HEK293 (cell line): Measurements from ENCODE around the gene FES.
A peak's percentile ranks its signal among the peaks of the same experiment; 100 is the strongest.

Experiments used
- CTCF ChIA-PET: fragments of 350-600 bp; formaldehyde crosslinking; extraction: SDS; loops from one replicate; lab custom pipeline; 2021; ENCODE audit warnings: antibody characterized with exemption; lab: Yijun Ruan, JAX
- POLR2A ChIA-PET: fragments of 300-600 bp; formaldehyde crosslinking; extraction: SDS; loops from one replicate; lab custom pipeline; 2020; ENCODE audit warnings: antibody characterized with exemption, inconsistent platforms; lab: Yijun Ruan, JAX
- H3K27ac ChIP-seq: fragments of 200-500 bp; sonication (Bioruptor generic); 2 replicates; pipeline ENCODE4 v1.5.1; 2014; ENCODE audit warnings: low read depth, low read length, control low read depth, inconsistent platforms; ENCODE audit errors: extremely low read depth
- H3K36me3 ChIP-seq, 2 experiments: fragments of 200-500 bp in 1 of 2; sonication (Bioruptor generic) in 1 of 2; 1 replicate in 1 of 2; 2 replicates in 1 of 2; pipeline ENCODE4 v1.5.1; 2014 to 2017; ENCODE audit warnings: inconsistent platforms in 2 of 2, low read length in 2 of 2; ENCODE audit not compliant: control insufficient read depth in 2 of 2, insufficient read depth in 1 of 2
- H3K4me1 ChIP-seq: fragments of 200-500 bp; sonication (Bioruptor generic); 2 replicates; pipeline ENCODE4 v1.5.1; 2014; ENCODE audit warnings: mild to moderate bottlenecking, low read length, inconsistent platforms; ENCODE audit not compliant: control insufficient read depth, insufficient read depth
- H3K4me3 ChIP-seq: 2 replicates; pipeline ENCODE4 v1.5.1; 2011; ENCODE audit warnings: low read depth, mild to moderate bottlenecking, control low read depth, low read length, moderate library complexity
- H3K9me3 ChIP-seq: fragments of 200-500 bp; sonication (Bioruptor generic); 2 replicates; pipeline ENCODE4 v1.5.1; 2014; ENCODE audit warnings: low read depth, low read length, inconsistent platforms; ENCODE audit not compliant: control insufficient read depth, insufficient read depth
- IKZF3 ChIP-seq: fragments of 450-650 bp; IDR thresholded peaks from 2 replicates; pipeline ENCODE4 v1.5.0; 2018; ENCODE audit warnings: missing biosample characterization, mild to moderate bottlenecking, missing genetic modification characterization, moderate library complexity
- KLF16 ChIP-seq: fragments of 450-650 bp; formaldehyde crosslinking; IDR thresholded peaks from 2 replicates; pipeline ENCODE4 v1.5.1; 2017; ENCODE audit warnings: missing biosample characterization, missing genetic modification characterization
- KLF8 ChIP-seq: fragments of 450-650 bp; formaldehyde crosslinking; IDR thresholded peaks from 2 replicates; pipeline ENCODE4 v1.5.1; 2016; ENCODE audit warnings: missing biosample characterization, missing genetic modification characterization
- REST ChIP-seq: fragments of 450-650 bp; formaldehyde crosslinking; IDR thresholded peaks from 2 replicates; pipeline ENCODE4 v1.5.1; 2016; ENCODE audit warnings: missing biosample characterization, missing genetic modification characterization
- SP7 ChIP-seq: fragments of 450-650 bp; formaldehyde crosslinking; IDR thresholded peaks from 2 replicates; pipeline ENCODE4 v1.5.1; 2016; ENCODE audit warnings: missing biosample characterization, missing genetic modification characterization
- YY2 ChIP-seq: fragments of 450-650 bp; formaldehyde crosslinking; IDR thresholded peaks from 2 replicates; pipeline ENCODE4 v1.5.1; 2016; ENCODE audit warnings: missing biosample characterization, missing genetic modification characterization
- ZBTB11 ChIP-seq: fragments of 450-650 bp; formaldehyde crosslinking; conservative IDR thresholded peaks from 2 replicates; pipeline ENCODE4 v1.5.1; 2016; ENCODE audit warnings: low read depth, missing biosample characterization, missing genetic modification characterization
- ZBTB17 ChIP-seq: fragments of 450-650 bp; formaldehyde crosslinking; IDR thresholded peaks from 2 replicates; pipeline ENCODE4 v1.5.1; 2016; ENCODE audit warnings: missing biosample characterization, missing genetic modification characterization
- ZEB2 ChIP-seq: fragments of 450-650 bp; formaldehyde crosslinking; IDR thresholded peaks from 2 replicates; pipeline ENCODE4 v1.5.1; 2016; ENCODE audit warnings: missing biosample characterization, missing genetic modification characterization
- ZFHX2 ChIP-seq: fragments of 450-650 bp; formaldehyde crosslinking; conservative IDR thresholded peaks from 2 replicates; pipeline ENCODE4 v1.5.1; 2016; ENCODE audit warnings: missing biosample characterization, missing genetic modification characterization
- ZFP69B ChIP-seq: fragments of 450-650 bp; formaldehyde crosslinking; IDR thresholded peaks from 2 replicates; pipeline ENCODE4 v1.5.1; 2016; ENCODE audit warnings: missing biosample characterization, missing genetic modification characterization
- ZNF140 ChIP-seq: fragments of 450-650 bp; formaldehyde crosslinking; IDR thresholded peaks from 2 replicates; pipeline ENCODE4 v1.5.1; 2016; ENCODE audit warnings: missing biosample characterization, missing genetic modification characterization
- ZNF211 ChIP-seq: fragments of 450-650 bp; formaldehyde crosslinking; IDR thresholded peaks from 2 replicates; pipeline ENCODE4 v1.5.1; 2016; ENCODE audit warnings: low read depth, missing biosample characterization, missing genetic modification characterization
- ZNF341 ChIP-seq: fragments of 450-650 bp; formaldehyde crosslinking; IDR thresholded peaks from 2 replicates; pipeline ENCODE4; 2016; ENCODE audit warnings: low read depth, missing biosample characterization, missing genetic modification characterization
- ZNF426 ChIP-seq: fragments of 450-650 bp; formaldehyde crosslinking; IDR thresholded peaks from 2 replicates; pipeline ENCODE4 v1.5.1; 2017; ENCODE audit warnings: missing biosample characterization, missing genetic modification characterization, mild to moderate bottlenecking, inconsistent platforms, moderate library complexity
- ZNF596 ChIP-seq: fragments of 450-650 bp; IDR thresholded peaks from 2 replicates; pipeline ENCODE4 v1.5.0; 2018; ENCODE audit warnings: missing biosample characterization, mild to moderate bottlenecking, missing genetic modification characterization, moderate library complexity
- ZNF610 ChIP-seq: fragments of 450-650 bp; formaldehyde crosslinking; IDR thresholded peaks from 2 replicates; pipeline ENCODE4 v1.5.1; 2016; ENCODE audit warnings: missing biosample characterization, missing genetic modification characterization, borderline replicate concordance
- ZNF629 ChIP-seq: fragments of 450-650 bp; formaldehyde crosslinking; IDR thresholded peaks from 2 replicates; pipeline ENCODE4 v1.5.1; 2017; ENCODE audit warnings: missing biosample characterization, missing genetic modification characterization
- ZNF654 ChIP-seq: fragments of 450-650 bp; formaldehyde crosslinking; IDR thresholded peaks from 2 replicates; pipeline ENCODE4 v1.5.1; 2016; ENCODE audit warnings: low read depth, missing biosample characterization, missing genetic modification characterization
- TF ChIP-seq, protein P1 (sequence below): fragments of 450-650 bp; formaldehyde crosslinking; IDR thresholded peaks from 2 replicates; pipeline ENCODE4 v1.5.1; 2016; ENCODE audit warnings: missing biosample characterization, missing genetic modification characterization

Gene FES

GRCh38 chr15:90934256-90934948 is 50.1 kb downstream of the FES start:
- Histone ChIP-seq H3K9me3 (no peaks in the 10 kb centered on the region), H3K27ac (peak overlapping the region; percentile 32; the same call in 1 of the 2 replicates), H3K4me3 (peak overlapping the region; percentile 83), H3K4me1 (0 out of 2 replicates have a peak, but pooled peaks cover 2% of the 10 kb centered on the region), H3K36me3 (peaks cover 26 to 28% of the 10 kb centered on the region in 2 experiments; a peak in 2 of 3 replicates)
- ChIA-PET CTCF (interaction anchor here (0.6 to 11.7 kb wide), 49 partner anchors 8 to 794 kb away, joined by 3 to 163 read pairs (median 4); partner anchors contain the start of genes BLM, FES, MAN2A2 and RCCD1), POLR2A (interaction anchor here (0.8 to 11.4 kb wide), 17 partner anchors 7 to 403 kb away, joined by 3 to 179 read pairs (median 5); partner anchors contain the start of genes MAN2A2, PRC1, RCCD1 and VPS33B)
- TF ChIP-seq SP7 (tag by site-specific recombination) (0 out of 2 replicates have a peak, but pooled peaks have one; percentile 4), KLF8 (tag by site-specific recombination) (peak; percentile 71), ZBTB11 (tag by site-specific recombination) (peak; percentile 54; the same call in 1 of the 2 replicates), ZNF426 (tag by site-specific recombination) (no peak), ZNF596 (tag by site-specific recombination) (0 out of 2 replicates have a peak, but pooled peaks have one; percentile 12), REST (no peak), ZNF654 (tag by site-specific recombination) (peak; percentile 76), ZFP69B (peak; percentile 11; the same call in 1 of the 2 replicates), YY2 (tag by site-specific recombination) (no peak), ZBTB17 (tag by site-specific recombination) (peak; percentile 38; the same call in 1 of the 2 replicates), ZFHX2 (tag by site-specific recombination) (peak; percentile 42; the same call in 1 of the 2 replicates), IKZF3 (peak; percentile 60; the same call in 1 of the 2 replicates), ZEB2 (tag by site-specific recombination) (no peak; the same call in none of the 2 replicates), ZNF629 (0 out of 2 replicates have a peak, but pooled peaks have one; percentile 9), ZNF610 (tag by site-specific recombination) (peak; percentile 44; the same call in 1 of the 2 replicates), ZNF140 (tag by site-specific recombination) (no peak), KLF16 (tag by site-specific recombination) (0 out of 2 replicates have a peak, but pooled peaks have one; percentile 22), ZNF211 (tag by site-specific recombination) (no peak), ZNF341 (peak; percentile 80)
- TF ChIP-seq, protein P1, sequence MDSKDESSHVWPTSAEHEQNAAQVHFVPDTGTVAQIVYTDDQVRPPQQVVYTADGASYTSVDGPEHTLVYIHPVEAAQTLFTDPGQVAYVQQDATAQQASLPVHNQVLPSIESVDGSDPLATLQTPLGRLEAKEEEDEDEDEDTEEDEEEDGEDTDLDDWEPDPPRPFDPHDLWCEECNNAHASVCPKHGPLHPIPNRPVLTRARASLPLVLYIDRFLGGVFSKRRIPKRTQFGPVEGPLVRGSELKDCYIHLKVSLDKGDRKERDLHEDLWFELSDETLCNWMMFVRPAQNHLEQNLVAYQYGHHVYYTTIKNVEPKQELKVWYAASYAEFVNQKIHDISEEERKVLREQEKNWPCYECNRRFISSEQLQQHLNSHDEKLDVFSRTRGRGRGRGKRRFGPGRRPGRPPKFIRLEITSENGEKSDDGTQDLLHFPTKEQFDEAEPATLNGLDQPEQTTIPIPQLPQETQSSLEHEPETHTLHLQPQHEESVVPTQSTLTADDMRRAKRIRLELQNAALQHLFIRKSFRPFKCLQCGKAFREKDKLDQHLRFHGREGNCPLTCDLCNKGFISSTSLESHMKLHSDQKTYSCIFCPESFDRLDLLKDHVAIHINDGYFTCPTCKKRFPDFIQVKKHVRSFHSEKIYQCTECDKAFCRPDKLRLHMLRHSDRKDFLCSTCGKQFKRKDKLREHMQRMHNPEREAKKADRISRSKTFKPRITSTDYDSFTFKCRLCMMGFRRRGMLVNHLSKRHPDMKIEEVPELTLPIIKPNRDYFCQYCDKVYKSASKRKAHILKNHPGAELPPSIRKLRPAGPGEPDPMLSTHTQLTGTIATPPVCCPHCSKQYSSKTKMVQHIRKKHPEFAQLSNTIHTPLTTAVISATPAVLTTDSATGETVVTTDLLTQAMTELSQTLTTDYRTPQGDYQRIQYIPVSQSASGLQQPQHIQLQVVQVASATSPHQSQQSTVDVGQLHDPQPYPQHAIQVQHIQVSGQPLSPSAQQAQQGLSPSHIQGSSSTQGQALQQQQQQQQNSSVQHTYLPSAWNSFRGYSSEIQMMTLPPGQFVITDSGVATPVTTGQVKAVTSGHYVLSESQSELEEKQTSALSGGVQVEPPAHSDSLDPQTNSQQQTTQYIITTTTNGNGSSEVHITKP (tag by site-specific recombination) = peak; percentile 82
